ENCODE results near the gene PPP3CA.

PPP3CA gene

GRCh38 chr4:101081695-101082369 lies 265.5 kb downstream of the PPP3CA start:
- DNase-seq = no peak

- no peak for DNase-seq
Observed at GRCh38 chr4:101081166-101081565, 266.2 kb downstream of the PPP3CA start.

GRCh38 chr4:101078950-101079349 lies 268.4 kb downstream of the PPP3CA start:
- no peak for DNase-seq

GRCh38 chr4:101076032-101076431 lies 271.3 kb downstream of the PPP3CA start:
- no peak for DNase-seq

- no peak for DNase-seq
Observed at GRCh38 chr4:101075536-101075935, 271.8 kb downstream of the PPP3CA start.

GRCh38 chr4:101074326-101074725 lies 273.0 kb downstream of the PPP3CA start:
- no peak for DNase-seq

GRCh38 chr4:101071241-101071640 lies 276.1 kb downstream of the PPP3CA start:
- no peak for DNase-seq

- no peak for DNase-seq
Observed at GRCh38 chr4:101068115-101068514, 279.2 kb downstream of the PPP3CA start.

- no peak for DNase-seq
Observed at GRCh38 chr4:101067383-101067782, 279.9 kb downstream of the PPP3CA start.

GRCh38 chr4:101066626-101067170 lies 280.6 kb downstream of the PPP3CA start:
- DNase-seq = no peak

- no peak for DNase-seq
Observed at GRCh38 chr4:101065935-101066485, 281.3 kb downstream of the PPP3CA start.

- DNase-seq = no peak
Observed at GRCh38 chr4:101065346-101065745, 282.0 kb downstream of the PPP3CA start.

- DNase-seq = no peak
Observed at GRCh38 chr4:101064541-101065180, 282.7 kb downstream of the PPP3CA start.

GRCh38 chr4:101055392-101055791 lies 291.9 kb downstream of the PPP3CA start:
- DNase-seq = no peak

GRCh38 chr4:101050837-101051205 lies 296.5 kb downstream of the PPP3CA start:
- no peak for DNase-seq

- DNase-seq = no peak
Observed at GRCh38 chr4:101050088-101050836, 297.1 kb downstream of the PPP3CA start.

GRCh38 chr4:101049549-101050001 lies 297.8 kb downstream of the PPP3CA start:
- no peak for DNase-seq

GRCh38 chr4:101044766-101045165 lies 302.6 kb downstream of the PPP3CA start:
- DNase-seq = no peak

- no peak for DNase-seq
Observed at GRCh38 chr4:101042847-101043246, 304.5 kb downstream of the PPP3CA start.

- DNase-seq = no peak
Observed at GRCh38 chr4:101040776-101041175, 306.6 kb downstream of the PPP3CA start.

- DNase-seq = peak in 1 of 2 donors; percentile 62
Observed at GRCh38 chr4:101039367-101039766, 308.0 kb downstream of the PPP3CA start.

GRCh38 chr4:101037938-101038413 lies 309.4 kb downstream of the PPP3CA start:
- peak; percentile 7 to 37 for DNase-seq

GRCh38 chr4:101037249-101037648 lies 310.1 kb downstream of the PPP3CA start:
- no peak for DNase-seq
